OCI-LY1 (cell line): ENCODE data around the gene SDC1.

Experiments
- CTCF ChIP-seq: fragments of 200-600 bp; sonication (generic), shearing (Covaris generic); IDR thresholded peaks from 2 replicates; pipeline ENCODE4 v1.5.1; 2017; ENCODE audit warnings: mild to moderate bottlenecking, antibody characterized with exemption, low read length, moderate library complexity, mixed read lengths
- EZH2 ChIP-seq: fragments of 200-600 bp; sonication (generic), shearing (Covaris generic); IDR thresholded peaks from 2 replicates; pipeline ENCODE4 v1.8.0; 2017; ENCODE audit warnings: borderline replicate concordance, mixed run types, mild to moderate bottlenecking, antibody characterized with exemption, low read length, moderate library complexity, mixed read lengths

DNA sequence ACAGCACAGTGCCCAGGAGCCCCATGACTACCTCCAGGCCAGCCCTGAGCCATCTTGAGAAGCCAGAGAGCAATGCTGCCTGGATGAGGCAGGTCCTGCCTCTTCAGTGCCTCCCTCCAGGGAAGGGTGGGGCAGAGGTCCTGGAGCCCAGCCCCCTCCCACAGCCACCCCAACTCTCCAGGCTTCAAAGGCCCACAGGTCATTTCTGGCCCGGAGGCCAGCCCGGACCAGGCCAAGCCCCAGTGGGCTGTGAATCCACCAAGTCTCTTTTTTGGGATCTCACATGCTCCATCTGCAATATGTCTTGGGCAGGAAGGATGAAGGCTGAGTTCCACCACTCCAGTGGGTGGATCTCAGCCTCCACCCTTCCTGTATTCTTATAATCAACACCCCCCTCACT is 36.7 kb downstream of the SDC1 start:
- no peak for TF ChIP-seq CTCF
- TF ChIP-seq EZH2 = no peak
